Endothelial cell of hepatic sinusoid (primary cell): ENCODE results near the gene FAM149B1.
"Not testable (repeated sequence)": the region's sequence is repeated elsewhere in the genome, so short reads cannot be mapped to it uniquely, and the experiment has no call there.

ENCODE experiments used
- in situ Hi-C: cut with HindIII; loops from 2 replicates; pipeline ENCODE4 v1.10.0; 2017; ENCODE audit warnings: low sequenced_read_pairs

Gene FAM149B1

DNA sequence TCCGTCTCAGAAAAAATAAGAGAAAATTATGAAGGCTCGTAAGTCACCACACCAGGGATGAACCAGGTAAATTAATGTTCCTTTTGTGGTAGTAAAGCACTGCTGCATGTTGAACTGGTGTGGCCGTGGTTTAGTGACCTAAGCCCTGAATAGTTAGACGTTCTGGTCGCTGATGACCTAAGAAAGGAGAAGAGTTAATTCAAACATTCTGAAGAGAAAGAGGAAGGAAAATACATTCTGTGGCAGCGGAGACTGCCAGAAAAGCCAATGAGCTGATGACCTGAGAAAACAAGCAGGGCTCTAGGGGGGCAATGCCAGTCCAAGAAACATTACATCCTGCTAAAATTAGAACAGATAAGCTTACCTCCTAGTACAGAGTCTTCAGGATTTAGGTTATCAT, 61.6 kb downstream of the FAM149B1 start:
- in situ Hi-C loops = no loop called here

DNA sequence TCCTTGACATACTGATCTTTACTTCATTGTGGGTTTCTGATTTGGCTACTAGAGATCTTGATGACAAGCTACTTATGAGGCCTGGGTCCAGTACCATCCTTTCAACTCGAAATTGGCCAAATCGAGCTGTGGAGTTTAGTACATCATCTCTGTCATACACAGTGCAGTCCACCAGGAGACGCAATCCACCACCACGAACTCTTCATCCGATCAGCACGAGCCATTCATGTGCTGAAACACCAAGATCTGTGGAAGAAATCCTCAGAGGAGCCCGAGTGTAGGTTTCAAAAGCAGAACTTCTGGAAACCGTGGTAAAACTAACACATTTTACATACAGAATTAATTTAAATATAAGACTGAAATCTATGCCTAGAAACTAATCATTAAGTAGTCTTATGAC, 65.0 kb downstream of the FAM149B1 start:
- in situ Hi-C loops = no loop called here

DNA sequence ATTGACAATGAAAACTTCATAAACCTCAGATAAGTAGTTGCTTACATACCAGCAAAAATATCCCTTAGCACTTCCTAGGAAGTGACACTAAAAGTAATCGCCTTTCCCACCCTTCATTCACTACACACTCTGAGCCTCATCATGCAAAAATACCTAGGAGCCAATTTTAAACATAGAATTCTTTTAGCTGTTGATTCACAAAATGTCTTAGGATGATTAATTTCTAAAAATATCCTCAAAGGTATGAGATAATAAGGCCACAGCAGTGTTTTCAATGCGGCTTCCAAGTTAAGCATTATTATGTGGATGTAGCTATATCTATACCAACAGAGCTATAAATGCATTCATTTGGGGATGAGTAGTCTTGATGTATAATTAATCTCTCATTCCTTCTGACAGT, 66.0 kb downstream of the FAM149B1 start:
- in situ Hi-C loops = no loop called here

DNA sequence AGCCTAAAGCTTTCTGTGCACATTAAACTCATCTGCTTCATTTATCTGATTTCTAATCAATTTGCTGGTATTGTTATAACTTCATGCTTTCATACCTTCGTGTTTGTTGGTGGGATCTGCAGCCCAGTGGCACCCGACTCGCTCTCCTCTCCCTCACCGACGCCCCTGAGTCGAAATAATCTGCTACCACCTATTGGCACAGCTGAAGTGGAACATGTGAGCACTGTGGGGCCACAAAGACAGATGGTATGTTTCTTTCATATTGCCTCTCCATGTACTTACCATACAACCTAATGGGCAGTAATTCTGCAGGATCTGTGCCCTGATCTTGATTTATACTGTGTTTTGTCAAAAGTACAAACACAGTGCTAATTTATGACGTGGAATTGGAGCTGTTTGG, 66.8 kb downstream of the FAM149B1 start:
- in situ Hi-C loops = no loop called here

DNA sequence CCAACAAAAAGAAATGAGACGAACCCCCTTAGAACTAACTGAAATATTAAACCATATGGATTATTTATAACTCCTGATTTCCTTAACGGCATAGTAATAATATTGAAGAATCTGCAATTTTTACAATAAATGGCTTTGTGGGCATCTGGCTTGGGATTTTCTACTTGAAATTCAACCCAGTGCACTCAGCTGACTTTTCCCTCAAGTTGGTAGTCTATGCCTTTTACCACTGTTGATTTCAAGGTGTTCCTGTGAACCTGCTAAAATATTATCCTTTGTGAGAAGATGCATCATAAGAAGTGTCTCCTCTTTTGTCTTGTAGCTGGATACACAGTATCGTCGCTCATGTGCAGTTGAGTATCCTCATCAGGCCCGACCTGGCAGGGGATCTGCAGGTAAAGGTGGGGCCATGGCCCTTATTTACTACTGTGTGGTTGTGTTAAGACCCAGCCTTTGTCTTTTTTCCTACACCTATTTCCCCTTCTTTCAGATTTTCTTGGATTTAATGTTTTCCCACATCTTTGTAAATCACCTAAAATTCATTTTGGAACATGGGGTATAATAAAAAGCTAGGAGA, 71.2 kb downstream of the FAM149B1 start:
- in situ Hi-C loops = no loop called here

DNA sequence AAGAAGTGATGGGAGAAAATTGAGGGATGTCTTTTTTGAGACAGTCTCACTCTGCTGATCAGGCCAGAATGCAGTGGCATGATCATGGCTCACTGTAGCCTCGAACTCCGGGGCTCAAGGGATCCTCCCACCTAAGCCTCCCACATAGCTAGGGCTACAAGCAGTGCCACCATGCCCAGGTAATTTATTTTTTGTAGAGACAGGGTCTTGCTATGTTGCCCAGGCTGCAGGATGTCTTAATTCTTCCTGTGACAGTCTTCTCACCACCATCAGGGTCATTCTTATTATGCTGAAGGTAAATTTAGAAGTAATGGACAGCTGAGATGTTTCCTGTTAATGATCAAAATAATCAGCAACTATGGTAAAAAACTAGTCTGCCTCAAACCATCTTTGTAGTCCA, 72.0 kb downstream of the FAM149B1 start:
- in situ Hi-C loops = no loop called here

DNA sequence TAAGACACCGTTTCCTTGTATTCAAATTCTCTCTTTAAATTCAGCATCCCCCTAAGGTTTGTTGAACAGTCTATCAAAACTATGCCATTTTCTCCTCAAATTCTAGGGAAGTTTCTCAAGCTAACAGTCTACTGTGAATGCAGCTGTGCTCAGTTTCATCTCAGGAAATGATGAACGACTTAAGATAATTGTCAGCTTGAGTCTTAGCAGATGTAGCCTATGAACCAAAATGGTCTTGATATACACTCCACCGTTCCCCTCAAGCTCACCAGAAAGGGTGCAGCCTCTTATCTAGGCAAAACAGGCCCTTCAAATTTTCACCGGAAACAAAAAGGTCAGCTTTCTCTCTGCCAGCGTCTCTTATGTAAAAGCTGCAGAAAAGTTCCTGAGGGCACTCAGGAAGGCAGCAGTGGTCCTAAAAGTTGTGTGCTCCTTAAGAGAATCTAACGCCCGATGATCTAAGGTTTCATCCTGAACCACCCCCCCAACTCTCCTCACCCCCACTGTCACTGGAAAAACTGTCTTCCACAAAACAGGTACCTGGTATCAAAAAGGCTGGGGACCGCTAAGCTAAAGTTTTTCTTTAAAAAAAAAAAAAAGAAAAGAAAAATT, 77.1 kb downstream of the FAM149B1 start:
- in situ Hi-C loops = no loop called here

DNA sequence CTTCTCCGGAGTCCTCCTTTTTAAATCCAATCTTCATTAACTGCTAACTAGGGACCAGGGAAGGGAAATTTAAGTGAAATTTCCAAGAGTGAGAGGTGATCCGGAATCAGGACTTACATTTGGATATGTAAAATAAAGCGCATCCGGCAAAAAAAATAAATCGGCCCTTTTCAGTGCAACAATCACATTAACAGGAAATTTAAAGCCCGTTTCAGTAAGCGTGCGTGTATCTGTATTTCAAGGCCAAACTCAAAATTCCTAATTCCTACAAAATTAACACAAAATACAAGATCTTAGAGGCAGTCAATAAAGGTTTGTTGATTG, 78.4 kb downstream of the FAM149B1 start:
- in situ Hi-C loops = no loop called here

DNA sequence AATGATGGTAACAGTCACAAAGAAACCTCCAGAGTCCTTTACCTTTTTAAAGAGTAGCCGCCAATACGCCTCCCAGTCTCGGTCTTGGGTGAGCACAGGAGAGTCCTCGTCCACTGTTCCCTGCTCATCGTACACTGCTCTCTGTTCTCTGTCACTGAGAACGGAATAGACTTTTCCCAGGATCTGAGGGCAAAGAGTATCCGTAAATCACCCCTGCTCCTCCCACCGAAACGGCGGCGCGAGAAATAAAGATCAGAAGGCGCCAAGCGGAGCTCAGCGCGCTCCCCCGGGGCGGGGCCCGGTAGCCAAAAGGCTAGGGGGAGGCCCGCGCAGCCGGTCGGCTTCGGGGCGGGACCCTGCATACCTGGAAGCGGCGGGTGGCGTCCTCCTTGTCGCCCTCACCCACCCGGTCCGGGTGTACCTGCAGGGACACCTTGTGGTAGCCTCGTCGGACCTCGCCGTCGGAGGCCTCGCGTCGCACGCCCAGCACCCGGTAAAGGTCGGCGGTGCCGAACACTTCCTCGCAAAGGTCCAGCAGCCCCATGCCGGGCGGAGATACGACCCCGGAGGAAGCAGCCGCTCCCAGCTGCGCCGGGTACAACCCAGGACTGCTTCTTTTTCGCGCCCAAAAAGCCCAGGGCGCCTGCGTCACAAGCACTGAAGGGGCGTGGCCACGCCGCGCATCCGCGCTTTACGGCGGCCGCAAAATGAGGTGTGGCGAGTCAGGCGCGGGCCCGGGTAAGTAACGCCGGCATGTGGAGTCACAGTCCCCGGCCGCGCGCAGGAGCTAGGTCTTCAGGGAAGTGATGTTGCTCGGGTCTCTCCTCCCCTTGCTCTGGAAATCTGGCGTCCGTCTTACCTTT, 79.0 kb downstream of the FAM149B1 start, which contains the start of gene DNAJC9:
Gene DNAJC9, minus strand, starts transcription at position 610 of the 863 bp plus-strand sequence. Its CDS starts 66 bp downstream, at position 544.
- in situ Hi-C loops = no loop called here

DNA sequence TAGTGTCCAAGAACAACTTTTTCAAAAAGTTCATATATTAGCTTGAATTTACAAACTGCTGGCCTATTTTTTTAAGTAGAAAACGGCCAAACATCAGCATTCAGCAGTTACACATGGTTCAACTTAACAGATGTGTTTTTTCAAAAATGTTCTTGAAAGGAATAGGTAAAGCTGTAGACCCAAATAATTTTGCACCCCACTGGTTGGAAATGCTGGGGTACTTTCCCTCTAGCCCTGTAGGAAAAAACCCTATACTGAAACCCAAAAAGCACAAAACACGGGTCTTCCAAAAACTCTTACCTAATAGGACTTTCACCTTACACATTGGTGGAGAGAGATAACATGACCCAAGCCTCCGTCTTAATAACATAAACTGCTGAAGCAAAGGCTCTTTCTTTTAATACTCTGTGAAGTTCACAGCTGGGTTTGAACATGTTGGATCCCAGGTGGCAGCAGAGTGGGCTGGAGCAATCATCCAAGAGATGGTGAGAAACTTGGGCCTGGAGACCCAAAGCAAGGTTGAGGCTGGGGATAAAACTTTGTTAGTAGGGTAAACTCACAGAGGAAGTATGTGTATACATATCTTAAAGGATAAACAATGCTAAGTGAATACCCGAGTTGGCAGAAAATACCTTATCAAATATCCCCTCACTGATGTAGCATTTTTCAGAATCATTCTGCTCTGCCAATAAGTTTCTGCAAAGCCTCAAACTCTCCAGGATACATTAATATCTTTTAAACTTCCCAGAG, 79.8 kb downstream of the FAM149B1 start:
- in situ Hi-C loops = no loop called here

DNA sequence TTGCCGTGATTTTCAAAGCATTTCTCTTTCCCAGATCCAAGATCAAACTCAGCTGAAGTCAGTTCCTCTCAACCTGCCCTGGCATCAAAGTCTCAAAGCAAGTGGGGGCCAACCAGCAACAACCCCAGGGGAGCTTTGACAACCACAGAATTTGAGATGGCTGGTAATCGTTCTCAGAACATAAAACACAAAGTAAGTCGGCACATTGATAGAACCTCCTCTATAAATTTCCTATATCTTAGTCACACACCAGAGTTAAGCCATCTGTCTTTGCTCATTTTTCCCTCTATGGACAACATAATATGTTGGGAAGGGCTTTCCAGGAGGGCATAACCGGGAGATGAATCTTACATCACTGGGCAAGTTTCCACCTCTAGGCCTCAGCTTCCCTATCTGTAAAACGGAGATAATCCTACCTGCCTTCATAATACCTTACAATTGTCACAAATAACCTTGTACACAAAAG, 80.4 kb downstream of the FAM149B1 start:
- in situ Hi-C loops = no loop called here

DNA sequence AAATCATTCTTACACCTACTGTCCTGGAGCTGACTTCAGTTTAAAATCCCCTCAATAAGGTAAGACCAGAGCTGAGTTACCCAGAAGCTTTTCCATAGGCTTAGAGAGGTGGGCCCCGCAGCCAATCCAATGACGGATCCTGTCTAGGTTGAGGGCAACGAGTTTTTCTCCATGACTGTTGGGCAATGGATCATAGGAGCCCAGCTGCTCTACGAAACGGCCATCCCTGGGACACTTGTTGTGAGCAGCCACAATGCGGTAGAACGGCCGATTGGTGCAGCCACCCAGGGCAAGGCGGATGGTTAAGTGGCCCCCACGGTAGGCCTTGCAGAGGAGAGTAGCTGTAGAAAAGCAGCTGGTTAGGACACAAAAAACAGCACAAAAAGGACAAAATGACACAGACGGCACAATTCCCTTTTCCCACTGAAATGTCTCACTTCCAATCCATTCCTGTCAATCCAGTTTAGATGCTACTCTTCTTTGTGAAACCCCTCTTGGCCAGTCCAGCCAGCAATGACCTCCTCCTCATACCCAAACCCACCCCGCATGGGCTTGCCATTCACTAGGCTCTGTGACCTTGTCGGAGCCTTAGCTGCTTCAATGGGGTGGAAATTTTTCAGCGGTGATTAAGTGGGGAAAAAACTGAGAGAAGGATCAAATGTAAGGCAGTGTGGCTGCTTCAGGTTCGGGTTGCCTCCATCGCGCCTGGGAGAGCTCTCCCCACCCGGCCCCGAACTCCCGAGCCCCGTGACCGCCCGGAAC, 83.9 kb downstream of the FAM149B1 start:
- in situ Hi-C loops = no loop called here

DNA sequence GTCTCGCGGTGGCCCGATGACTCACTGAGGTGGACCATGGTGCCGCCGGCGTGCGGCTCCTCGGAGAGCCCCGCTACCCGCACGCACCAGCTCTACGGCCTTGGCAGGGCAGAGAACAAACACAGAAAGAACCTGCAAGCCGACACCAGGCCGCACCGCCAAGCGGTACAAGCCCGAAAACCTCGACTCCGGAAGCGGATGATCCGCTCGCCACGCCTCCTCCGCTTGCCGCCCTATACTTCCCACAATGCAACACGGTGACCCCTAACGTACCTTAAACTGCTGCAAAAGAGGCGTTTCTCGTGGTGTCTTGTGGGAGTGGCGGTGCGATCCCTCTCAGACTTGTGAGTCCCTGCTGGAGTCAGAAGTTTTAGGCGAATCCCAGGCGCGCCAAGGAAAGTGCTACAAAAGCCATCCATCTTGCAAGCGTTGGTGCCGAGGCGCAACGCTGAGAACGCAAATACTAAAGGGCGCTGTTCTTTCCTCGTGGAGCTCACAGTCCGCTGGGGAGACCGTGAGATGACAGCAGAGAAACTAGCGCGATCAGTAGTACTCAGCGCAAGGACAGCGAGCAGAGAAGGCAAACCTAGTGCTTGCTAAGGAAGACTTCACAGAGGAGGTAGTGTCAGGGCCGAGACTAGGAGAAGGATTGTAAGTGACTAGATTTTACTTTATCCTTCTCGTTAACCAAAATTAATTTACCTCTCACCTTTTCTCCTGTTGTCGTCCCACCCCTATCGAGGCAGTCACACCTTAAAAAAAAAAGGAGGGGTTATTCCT, 84.7 kb downstream of the FAM149B1 start, which contains the start of gene MRPS16:
Gene MRPS16, minus strand, starts transcription at position 200 of the 780 bp plus-strand sequence. Its CDS starts 162 bp downstream, at position 38.
- in situ Hi-C loops = no loop called here

DNA sequence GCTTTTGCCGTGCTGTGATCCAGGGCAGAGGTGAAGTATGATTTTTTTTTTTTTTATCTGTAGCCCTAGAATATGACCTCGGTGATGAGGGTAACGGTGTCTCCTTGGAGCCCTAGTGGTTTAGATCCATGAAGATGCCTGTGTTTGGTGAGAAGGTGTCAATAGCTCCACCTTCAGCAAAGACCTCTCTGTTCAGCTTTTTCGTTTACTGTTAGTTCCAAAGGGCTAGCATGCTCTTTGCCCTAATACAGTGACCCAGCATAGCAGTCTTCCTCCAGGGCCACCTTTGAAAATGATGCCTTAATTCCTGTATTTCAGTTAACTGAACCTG, 85.3 kb downstream of the FAM149B1 start:
- in situ Hi-C loops = no loop called here

DNA sequence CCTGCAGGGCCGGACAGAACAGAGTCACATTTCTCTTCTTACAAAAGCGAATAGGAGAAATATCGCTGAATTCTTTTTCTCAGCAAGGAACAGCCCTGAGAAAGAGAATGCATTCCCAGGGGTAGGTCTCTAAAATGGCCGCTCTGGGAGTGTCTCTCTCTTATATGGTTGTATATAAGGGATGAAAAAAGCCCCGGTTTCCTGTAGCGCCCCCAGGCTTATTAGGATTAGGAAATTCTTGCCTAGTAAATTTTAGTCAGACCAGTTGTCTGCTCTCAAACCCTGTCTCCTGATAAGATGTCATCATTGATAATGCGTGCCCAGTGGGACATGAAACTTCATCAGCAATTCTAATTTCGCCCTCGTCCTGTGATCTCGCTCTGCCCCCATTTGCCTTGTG, 90.7 kb downstream of the FAM149B1 start:
- in situ Hi-C loops = not testable (repeated sequence)

DNA sequence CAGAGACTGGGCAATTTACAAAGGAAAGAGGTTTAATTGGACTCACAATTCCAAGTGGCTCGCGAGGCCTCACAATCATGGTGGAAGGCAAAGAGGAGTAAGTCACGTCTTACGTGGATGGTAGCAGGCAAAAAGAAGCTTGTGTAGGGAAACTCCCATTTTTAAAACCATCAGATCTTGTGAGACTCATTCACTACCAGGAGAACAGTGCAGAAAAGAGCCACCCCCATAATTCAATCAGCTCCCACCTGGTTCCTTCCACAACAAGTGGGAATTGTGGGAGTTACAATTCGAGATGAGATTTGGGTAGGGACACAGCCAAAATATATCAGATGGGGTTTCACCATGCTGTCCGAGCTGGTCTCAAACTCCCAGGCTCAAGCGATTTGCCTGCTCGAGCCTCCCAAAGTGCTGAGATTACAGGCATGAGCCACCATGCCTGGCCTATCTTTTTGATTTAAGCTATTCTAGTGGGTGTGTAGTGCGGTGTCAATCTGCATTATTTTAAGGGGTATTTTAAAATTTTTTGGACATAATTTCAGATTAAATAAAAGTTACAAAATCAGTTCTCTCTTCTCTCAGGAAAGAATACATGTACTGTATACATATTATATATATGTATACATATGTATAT, 93.6 kb downstream of the FAM149B1 start:
- in situ Hi-C loops = no loop called here

DNA sequence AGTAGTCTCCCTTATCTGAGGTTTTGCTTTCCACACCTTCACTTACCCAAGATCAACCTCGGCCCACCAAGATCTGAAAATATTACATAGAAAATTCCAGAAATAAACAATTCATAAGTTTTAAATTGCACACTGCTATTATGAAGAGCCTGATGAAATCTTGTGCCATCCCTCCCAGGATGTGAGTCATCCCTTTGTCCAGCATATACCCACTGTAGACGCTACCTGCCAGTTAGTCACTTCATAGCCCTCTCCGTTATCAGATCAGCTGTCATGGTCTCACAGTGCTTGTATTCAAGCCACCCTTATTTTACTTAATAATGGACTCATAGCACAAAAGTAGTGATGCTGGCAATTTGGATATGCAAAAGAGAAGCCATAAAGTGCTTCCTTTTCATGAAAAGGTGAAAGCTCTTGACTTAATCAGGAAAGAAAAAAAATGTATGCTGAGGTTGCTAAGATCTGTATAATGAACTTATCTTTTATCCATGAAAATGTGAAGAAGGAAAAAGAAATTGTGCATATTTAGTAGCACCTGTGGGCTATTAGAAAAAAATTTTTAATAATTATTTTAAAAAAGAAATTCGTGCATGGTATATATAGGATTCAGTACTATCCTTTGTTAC, 94.3 kb downstream of the FAM149B1 start:
- in situ Hi-C loops = no loop called here

DNA sequence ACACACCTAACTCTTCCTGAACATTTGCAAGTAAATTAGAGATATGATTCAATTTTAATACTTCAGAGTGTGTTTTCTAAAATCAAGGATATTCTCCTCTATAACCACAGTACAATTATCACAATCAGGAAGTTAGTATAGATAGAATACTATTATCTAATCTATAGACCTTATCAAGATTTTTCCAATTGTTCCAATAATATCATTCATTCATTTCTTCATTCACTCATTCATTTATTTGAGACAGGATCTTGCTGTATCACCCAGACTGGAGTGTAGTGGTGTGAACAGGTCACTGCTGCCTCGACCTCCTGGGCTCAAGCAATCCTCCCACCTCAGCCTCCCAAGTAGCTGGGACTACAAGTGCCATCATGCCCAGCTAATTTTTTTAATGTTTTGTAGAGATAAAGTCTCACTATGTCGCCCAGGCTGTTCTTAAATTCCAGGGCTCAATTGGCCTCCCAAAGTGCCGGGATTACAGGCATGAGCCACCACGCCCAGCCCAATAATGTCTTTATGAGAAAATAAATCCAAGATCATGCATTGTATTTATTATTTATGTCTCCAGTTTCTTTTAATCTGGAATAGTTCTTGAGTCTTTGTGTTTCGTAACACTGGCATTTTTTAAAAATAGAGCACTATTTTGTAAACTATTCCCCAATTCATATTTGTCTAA, 95.1 kb downstream of the FAM149B1 start:
- in situ Hi-C loops = no loop called here
